ENCODE measurements around the gene ATP2C2.

- TF ChIP-seq CTCF (IDR thresholded peaks at IDR 0.05; ENCODE audit: low read length) (no peak), EZH2 (IDR thresholded peaks at IDR 0.05; ENCODE audit: borderline replicate concordance, low read length) (no peak)
Observed at GRCh38 chr16:84511831-84512230, 143.5 kb downstream of the ATP2C2 start.

Measured in OCI-LY1 (cell line).